Natural killer cell treated with Interleukin-12 subunit alpha and Interleukin-12 subunit beta and Interleukin-15 and Interleukin-18, amount 100 ng/mL, for 72 hours (primary cell): ENCODE data around the gene RPAP2. TPM values are rescaled to one million over a fixed set of nuclear protein-coding genes. Genes with fewer than 3 reads are reported as not detected.
"Not testable (repeated sequence)": the region's sequence is repeated elsewhere in the genome, so short reads cannot be mapped to it uniquely, and the experiment has no call there.

Source experiments
- ATAC-seq, 2 donors: fragments of 150-1000 bp; cut with Tn5 transposase in 1 of 2; sonication (Bioruptor Pico), chemical (Tn5 transposase) in 1 of 2; 2 replicates each; pipeline ENCODE4 v1.10.0; 2021
- DNase-seq: peaks from one replicate; pipeline ENCODE4 v3.0.0; 2022; ENCODE audit warnings: low spot score
- H3K27ac Mint-ChIP-seq, 2 donors: 1 replicate in 1 of 2; 2 replicates in 1 of 2; pipeline ENCODE4 v1.8.0; 2022; ENCODE audit warnings: mixed read lengths in 2 of 2, mild to moderate bottlenecking in 1 of 2, moderate library complexity in 1 of 2
- H3K27me3 Mint-ChIP-seq, 2 donors: 1 replicate in 1 of 2; 2 replicates in 1 of 2; pipeline ENCODE4 v1.8.0; 2022; ENCODE audit warnings: mixed read lengths in 2 of 2
- H3K36me3 Mint-ChIP-seq: one replicate; pipeline ENCODE4 v1.8.0; 2022; ENCODE audit warnings: mixed read lengths
- H3K4me1 Mint-ChIP-seq, 2 donors: 1 replicate in 1 of 2; 2 replicates in 1 of 2; pipeline ENCODE4 v1.8.0; 2022; ENCODE audit warnings: low read depth in 2 of 2, mixed read lengths in 2 of 2, mild to moderate bottlenecking in 1 of 2
- H3K4me3 Mint-ChIP-seq: one replicate; pipeline ENCODE4 v1.8.0; 2022; ENCODE audit warnings: mixed read lengths
- H3K9me3 Mint-ChIP-seq: 2 replicates; pipeline ENCODE4 v1.8.0; 2022; ENCODE audit warnings: mixed read lengths
- total RNA-seq, 2 donors: library from RNA; stranded (reverse); gene quantifications; one replicate each; pipeline ENCODE4 v1.2.3, GENCODE V29; 2022

The RPAP2 gene
- total RNA-seq, 2 donors from 2014 or later = 34.5 to 39.3 TPM

DNA sequence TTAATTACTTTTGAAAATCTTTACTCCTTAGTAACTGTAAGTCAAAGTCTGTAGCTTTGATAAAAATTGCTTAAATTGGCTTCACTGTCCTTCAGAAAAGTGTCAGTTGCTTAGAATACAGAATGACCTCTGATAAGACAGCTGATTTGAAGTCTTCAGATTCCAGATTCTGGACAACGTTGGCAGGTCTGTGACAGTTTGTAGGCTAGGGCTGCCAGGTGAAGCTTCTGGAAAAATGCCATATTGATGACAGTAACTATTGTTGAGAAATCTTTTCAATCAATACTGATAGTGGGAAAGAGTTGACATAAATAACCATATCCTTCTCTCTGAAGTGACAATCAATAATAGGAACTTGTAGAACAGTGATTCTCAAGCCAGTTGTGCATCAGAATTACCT is 41.3 kb downstream of the RPAP2 start:
- ATAC-seq (no peak), DNase-seq (no peak)
- Mint-ChIP-seq H3K27me3 (no peaks in the 10 kb centered on the region), H3K4me1 (peaks cover 0 to 7% of the 10 kb centered on the region in 2 donors), H3K9me3 (no peaks in the 10 kb centered on the region), H3K4me3 (no peak overlapping the region), H3K27ac (no peak overlapping the region), H3K36me3 (peaks cover 18% of the 10 kb centered on the region)

DNA sequence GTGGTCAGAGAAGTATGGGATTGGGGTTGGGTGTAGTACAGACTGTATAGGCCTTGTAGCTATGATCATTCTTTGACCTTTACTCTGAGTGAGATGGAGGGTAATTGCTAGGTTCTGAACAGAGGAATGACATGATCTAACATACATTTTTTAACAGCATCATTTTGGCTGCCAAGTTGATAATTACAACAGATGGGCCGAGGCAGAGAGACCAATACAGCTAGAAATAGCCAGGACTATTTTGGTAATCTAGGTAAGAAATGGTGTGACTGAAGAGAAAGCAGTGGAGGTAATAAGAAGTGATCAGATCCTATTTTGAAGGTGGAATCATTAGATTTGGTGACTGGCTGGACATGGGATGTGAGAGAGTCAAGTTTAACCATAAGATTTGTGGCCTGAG is 43.5 kb downstream of the RPAP2 start:
- Mint-ChIP-seq H3K4me1 (peaks cover 0 to 7% of the 10 kb centered on the region in 2 donors), H3K36me3 (peaks cover 12% of the 10 kb centered on the region), H3K27me3 (no peaks in the 10 kb centered on the region), H3K27ac (no peak overlapping the region), H3K4me3 (no peak overlapping the region), H3K9me3 (no peaks in the 10 kb centered on the region)
- ATAC-seq (no peak), DNase-seq (no peak)

DNA sequence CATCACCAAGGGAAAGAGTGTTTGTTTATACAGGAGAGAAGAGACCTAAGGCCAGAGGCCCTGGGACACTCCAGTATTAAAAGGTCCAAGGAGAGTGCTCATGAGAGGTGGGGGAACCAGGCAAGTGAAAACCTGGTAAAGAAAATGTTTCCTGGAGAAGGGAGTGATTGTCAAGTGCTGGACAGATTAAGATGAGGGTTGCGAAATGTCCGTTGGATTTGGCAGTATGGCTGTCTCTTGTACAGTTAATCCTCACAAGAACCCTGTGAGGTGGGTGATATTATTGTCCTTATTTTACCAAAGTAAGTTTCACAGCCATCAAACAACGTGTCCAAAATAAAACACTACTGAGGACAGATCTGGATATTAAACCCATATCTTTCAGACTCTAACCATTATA is 44.2 kb downstream of the RPAP2 start:
- ATAC-seq = no peak
- H3K36me3 Mint-ChIP-seq = peaks cover 13% of the 10 kb centered on the region

DNA sequence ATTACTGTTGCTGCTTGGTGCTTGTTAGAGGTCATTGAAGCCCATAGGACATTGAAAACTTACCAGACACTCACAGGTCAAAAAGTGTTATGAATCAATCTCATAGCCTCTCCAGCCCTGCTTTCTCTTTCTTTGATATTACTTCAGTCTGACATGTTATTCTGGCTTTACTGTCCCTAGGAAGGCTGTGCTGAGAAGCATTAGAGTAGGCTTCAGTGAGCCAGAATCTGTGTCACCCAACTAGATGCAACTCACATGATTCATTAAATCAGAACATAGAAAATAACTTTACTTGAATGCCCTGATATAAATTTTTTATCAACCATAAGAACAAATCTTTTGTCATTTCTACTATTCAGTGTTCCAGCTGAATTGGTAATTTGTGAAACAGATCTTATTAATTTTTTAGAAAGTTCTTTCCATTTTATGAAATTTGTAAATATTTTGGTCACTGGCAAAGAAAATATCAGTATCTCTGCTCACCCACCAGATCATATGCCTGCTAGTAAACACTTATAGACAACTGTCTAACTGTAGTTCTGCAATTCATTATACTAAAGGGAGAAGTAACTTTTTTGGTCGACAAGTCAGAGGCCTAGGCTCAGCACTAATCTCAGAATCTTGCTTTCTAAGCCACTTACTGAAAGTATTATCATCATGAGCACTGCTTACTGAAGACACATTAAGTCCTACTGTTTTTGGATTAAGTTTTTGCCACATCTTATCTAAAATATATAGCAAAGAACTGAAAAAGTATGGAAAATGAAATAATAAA is 48.2 kb downstream of the RPAP2 start:
- no peak for ATAC-seq
- DNase-seq = no peak
- Mint-ChIP-seq H3K27ac (no peak overlapping the region), H3K9me3 (no peaks in the 10 kb centered on the region), H3K4me1 (peaks cover 7 to 13% of the 10 kb centered on the region in 2 donors), H3K4me3 (no peak overlapping the region), H3K36me3 (peaks cover 24% of the 10 kb centered on the region), H3K27me3 (no peaks in the 10 kb centered on the region)

More for the DNA sequence above, 44.2 kb downstream of the RPAP2 start:
- H3K4me1 Mint-ChIP-seq = peaks cover 0 to 7% of the 10 kb centered on the region in 2 donors
- H3K27me3 Mint-ChIP-seq = no peaks in the 10 kb centered on the region
- no peak for DNase-seq
- no peak overlapping the region for H3K4me3 Mint-ChIP-seq
- H3K27ac Mint-ChIP-seq = no peak overlapping the region
- no peaks in the 10 kb centered on the region for H3K9me3 Mint-ChIP-seq

DNA sequence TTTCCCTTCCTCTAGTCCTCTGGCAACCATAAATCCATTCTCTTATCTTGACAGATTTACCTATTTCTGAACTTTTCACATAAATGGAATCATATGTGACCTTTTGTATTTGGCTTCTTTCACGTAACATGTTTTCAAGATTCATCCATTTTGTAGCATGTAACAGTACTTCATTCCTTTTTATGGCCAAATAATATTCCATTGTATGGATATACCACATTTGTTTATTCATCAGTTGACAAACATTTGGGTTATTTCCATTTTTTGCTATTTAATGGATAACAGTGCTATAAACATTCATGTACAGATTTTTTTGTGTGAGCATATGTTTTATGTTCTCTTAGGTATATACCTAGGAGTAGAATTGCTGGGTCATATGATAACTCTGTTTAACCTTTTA is 54.0 kb downstream of the RPAP2 start:
- Mint-ChIP-seq H3K27me3 (no peaks in the 10 kb centered on the region), H3K4me1 (peaks cover 12% of the 10 kb centered on the region in 2 donors), H3K9me3 (peaks cover 4% of the 10 kb centered on the region), H3K36me3 (peaks cover 27% of the 10 kb centered on the region), H3K27ac (no peak overlapping the region), H3K4me3 (no peak overlapping the region)
- no peak for DNase-seq
- no peak for ATAC-seq

DNA sequence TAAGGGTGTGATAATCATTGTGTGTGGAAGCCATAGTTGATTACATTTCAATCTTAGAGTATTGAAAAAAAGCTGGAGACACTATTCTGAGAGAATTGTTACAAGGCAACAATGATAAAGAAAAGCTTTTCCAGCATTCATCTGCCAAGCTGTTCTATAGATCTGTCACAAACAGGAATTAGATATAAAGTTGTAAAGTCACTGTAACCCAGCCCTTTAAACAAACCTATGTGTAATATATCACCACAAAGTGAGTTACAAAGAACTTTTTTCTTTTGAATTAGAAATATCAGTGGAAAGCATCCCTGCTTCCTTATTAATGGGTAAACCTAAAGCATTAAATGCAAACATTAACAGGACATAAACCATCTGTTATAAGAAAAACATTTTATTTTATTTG is 55.4 kb downstream of the RPAP2 start:
- peaks cover 5 to 8% of the 10 kb centered on the region in 2 donors for H3K4me1 Mint-ChIP-seq
- ATAC-seq (no peak), DNase-seq (no peak)
- no peak overlapping the region for H3K27ac Mint-ChIP-seq
- H3K4me3 Mint-ChIP-seq = no peak overlapping the region
- peaks cover 4% of the 10 kb centered on the region for H3K9me3 Mint-ChIP-seq
- peaks cover 30% of the 10 kb centered on the region for H3K36me3 Mint-ChIP-seq
- H3K27me3 Mint-ChIP-seq = no peaks in the 10 kb centered on the region

DNA sequence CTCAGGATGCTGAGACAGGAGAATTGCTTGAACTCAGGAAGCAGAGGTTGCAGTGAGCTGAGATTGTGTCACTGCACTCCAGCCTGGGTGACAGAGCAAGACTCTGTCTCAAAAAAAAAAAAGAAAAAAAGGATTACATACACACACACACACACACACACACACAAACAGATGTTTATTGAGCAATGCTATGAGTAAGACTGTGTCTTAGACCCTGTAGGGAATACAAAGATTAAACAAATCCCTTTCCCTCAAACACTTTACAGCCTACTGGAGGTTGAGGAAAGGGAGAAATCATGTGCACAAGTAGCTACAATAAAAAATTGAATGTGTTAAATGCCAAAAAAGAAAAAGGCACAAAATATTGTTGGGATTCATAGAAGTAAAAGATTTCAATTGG is 58.1 kb downstream of the RPAP2 start:
- DNase-seq (no peak), ATAC-seq (peak in 1 of 2 donors; percentile 43)
- Mint-ChIP-seq H3K4me3 (no peak overlapping the region), H3K27me3 (no peaks in the 10 kb centered on the region), H3K9me3 (peaks cover 4% of the 10 kb centered on the region), H3K27ac (no peak overlapping the region), H3K4me1 (peaks cover 5 to 8% of the 10 kb centered on the region in 2 donors), H3K36me3 (peaks cover 31% of the 10 kb centered on the region)

DNA sequence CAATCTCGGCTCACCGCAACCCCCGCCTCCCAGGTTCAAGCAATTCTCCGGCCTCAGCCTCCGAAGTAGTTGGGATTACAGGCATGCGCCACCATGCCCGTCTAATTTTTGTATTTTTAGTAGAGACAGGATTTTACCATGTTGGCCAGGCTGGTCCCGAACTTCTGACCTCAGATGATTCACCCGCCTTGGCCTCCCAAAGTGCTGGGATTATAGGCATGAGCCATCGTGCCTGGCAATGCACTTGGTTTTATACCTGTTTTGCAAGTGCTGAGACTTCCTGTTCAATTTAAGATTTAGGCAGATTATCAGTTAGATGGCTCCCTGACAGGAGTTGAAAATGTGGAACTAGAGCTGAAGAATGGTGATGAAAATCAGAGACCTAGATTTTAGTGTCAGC is 60.5 kb downstream of the RPAP2 start:
- not testable (repeated sequence) for DNase-seq, H3K4me3 Mint-ChIP-seq, H3K27ac Mint-ChIP-seq, H3K9me3 Mint-ChIP-seq, ATAC-seq, H3K27me3 Mint-ChIP-seq
- H3K36me3 Mint-ChIP-seq = peaks cover 23% of the 10 kb centered on the region
- H3K4me1 Mint-ChIP-seq = peaks cover 14 to 16% of the 10 kb centered on the region in 2 donors

DNA sequence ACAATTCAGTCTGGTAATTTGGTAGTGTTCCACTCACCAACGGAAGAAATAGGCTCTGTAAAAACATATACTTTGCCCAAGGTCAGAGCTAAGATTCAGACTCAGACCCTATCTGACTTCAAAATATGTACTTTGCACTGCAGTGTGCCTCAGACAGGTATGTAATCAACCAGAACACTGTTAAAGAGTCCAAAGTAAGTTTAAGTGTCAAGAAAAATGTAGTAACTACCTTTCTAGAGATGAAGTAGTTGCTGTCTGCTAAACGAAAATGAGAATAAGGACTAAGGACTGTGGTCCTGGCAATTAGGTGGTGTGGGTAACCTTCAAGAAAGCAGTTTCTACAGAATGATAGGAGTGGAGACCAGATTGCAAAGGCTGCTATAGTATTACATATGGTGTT is 61.1 kb downstream of the RPAP2 start:
- peaks cover 28% of the 10 kb centered on the region for H3K36me3 Mint-ChIP-seq
- no peak overlapping the region for H3K27ac Mint-ChIP-seq
- H3K4me3 Mint-ChIP-seq = no peak overlapping the region

DNA sequence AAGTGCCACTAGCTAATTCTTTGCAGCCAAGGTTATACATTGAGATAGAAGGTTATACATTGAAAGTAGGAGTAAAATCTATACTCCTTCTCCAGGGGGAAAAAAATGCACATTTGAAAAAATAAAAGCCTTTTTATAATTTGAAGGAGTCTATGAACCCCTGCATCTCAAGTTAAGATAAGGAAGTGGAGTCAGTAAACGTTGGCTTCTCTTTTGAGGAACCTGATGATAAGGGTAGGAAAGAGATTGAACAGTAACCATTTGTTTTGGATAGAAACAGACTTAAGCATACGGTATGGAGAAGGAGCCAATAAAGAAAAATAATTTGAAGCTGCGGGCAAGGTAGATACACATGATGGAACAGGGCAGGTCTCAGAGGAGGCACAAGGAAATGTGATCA is 64.1 kb downstream of the RPAP2 start:
- H3K27ac Mint-ChIP-seq = no peak overlapping the region
- peaks cover 42 to 47% of the 10 kb centered on the region in 2 donors for H3K4me1 Mint-ChIP-seq
- DNase-seq (no peak), ATAC-seq (no peak)
- no peaks in the 10 kb centered on the region for H3K9me3 Mint-ChIP-seq
- no peak overlapping the region for H3K4me3 Mint-ChIP-seq
- H3K36me3 Mint-ChIP-seq = peaks cover 31% of the 10 kb centered on the region
- H3K27me3 Mint-ChIP-seq = no peaks in the 10 kb centered on the region

More for the DNA sequence above, 61.1 kb downstream of the RPAP2 start:
- Mint-ChIP-seq H3K9me3 (no peaks in the 10 kb centered on the region), H3K27me3 (no peaks in the 10 kb centered on the region), H3K4me1 (peaks cover 20 to 23% of the 10 kb centered on the region in 2 donors)
- ATAC-seq (no peak), DNase-seq (no peak)

DNA sequence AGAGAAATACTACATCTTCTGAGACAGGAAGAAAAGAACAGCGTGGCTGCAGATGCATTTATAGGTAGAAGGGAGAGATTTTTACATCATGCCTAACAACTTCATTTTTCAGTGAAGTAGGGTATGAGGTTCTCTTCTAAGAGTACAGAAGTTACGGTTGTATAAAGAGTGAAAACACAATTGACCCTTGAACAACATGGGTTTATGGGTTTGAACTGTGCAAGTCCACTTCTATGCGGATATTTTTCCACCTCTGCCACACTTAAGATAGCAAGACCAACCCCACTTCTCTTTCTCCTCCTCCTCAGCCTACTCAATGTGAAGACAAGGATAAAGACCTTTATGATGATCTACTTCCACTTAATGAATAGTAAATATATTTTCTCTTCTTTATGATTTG is 64.5 kb downstream of the RPAP2 start:
- ATAC-seq (no peak), DNase-seq (no peak)
- peaks cover 27% of the 10 kb centered on the region for H3K36me3 Mint-ChIP-seq
- H3K9me3 Mint-ChIP-seq = no peaks in the 10 kb centered on the region
- no peak overlapping the region for H3K4me3 Mint-ChIP-seq
- H3K4me1 Mint-ChIP-seq = peaks cover 38 to 48% of the 10 kb centered on the region in 2 donors
- no peaks in the 10 kb centered on the region for H3K27me3 Mint-ChIP-seq
- no peak overlapping the region for H3K27ac Mint-ChIP-seq

DNA sequence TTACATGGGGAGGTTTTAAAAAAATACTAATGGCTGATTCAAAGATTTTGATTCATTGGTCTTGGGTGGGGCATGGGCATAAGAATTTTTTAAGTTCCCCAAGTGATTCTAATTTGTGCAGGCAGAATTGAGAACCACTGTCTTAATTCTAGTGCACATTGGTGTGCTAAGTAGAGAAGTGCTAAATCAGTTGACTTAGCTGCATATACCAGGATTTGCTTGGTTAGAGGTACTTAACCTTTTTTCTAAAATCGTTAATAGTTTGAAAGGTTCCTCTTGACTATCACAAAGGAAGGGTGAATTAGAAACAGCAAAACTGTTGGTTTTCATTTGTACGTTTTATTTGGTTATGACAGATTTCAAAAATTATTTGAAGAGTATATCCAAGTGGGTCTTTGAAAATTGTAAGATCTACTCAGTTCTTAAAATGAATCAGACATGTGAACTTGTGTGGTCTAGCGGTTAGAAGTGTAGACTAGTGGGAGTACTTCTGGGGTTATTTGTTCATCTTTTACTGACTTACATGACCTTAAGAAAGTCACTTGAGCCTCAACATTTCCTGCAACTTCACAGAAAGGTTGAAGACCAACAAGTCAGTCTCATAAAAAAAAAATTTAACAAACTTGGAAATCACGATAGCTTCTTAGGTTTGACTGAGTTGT is 66.7 kb downstream of the RPAP2 start:
- Mint-ChIP-seq H3K4me1 (peaks cover 42 to 52% of the 10 kb centered on the region in 2 donors), H3K4me3 (peak overlapping the region; percentile 66), H3K27me3 (no peaks in the 10 kb centered on the region), H3K9me3 (no peaks in the 10 kb centered on the region), H3K27ac (peak overlapping the region; percentile 47 to 81), H3K36me3 (peaks cover 15% of the 10 kb centered on the region)
- peak; percentile 93 to 98 for ATAC-seq
- no peak for DNase-seq

DNA sequence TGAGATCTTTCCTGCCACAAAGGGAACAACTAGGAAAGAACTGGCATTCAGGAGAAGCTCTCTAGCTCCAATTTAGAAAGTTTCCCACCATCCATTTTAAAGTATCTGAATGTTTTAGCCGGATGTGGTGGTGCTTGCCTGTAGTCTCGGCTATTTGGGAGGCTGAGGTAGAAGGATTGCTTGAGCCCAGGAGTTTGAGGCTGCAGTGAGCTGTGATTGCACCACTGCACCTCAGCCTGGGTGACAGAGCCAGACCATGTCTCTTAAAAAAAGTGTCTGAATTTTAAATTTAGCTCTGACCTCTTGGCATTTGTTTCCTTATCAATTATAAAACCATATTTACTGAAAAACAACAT is 67.2 kb downstream of the RPAP2 start:
- H3K27ac Mint-ChIP-seq = peak overlapping the region; percentile 47 to 81
- H3K4me1 Mint-ChIP-seq = peaks cover 42 to 52% of the 10 kb centered on the region in 2 donors
- no peaks in the 10 kb centered on the region for H3K9me3 Mint-ChIP-seq
- DNase-seq (no peak), ATAC-seq (peak; percentile 75 to 81)
- peak overlapping the region; percentile 66 for H3K4me3 Mint-ChIP-seq
- H3K27me3 Mint-ChIP-seq = no peaks in the 10 kb centered on the region
- peaks cover 15% of the 10 kb centered on the region for H3K36me3 Mint-ChIP-seq

DNA sequence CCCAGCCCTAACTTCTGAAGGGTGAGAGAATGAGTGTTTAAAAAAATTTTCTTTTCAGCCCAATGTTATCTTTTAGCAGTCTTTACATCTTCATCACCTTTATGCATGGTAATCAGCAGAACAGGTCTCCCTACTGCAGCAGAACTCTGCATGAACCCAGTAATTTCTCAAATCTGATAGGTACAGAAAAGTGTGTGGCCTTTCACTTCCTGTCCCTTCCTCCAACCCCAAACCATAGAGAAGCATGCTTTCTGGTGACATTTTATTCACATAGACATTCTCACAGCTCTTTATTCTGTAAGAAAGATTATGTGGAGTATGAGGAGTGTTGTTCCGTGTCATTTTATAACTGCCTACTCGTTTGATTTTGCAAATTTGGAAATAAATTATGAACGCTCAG is 68.6 kb downstream of the RPAP2 start:
- no peak for ATAC-seq
- H3K9me3 Mint-ChIP-seq = no peaks in the 10 kb centered on the region
- H3K27ac Mint-ChIP-seq = peak overlapping the region; percentile 67 to 81
- peaks cover 15% of the 10 kb centered on the region for H3K36me3 Mint-ChIP-seq
- H3K4me1 Mint-ChIP-seq = peaks cover 46 to 52% of the 10 kb centered on the region in 2 donors
- H3K4me3 Mint-ChIP-seq = peak overlapping the region; percentile 66
- no peaks in the 10 kb centered on the region for H3K27me3 Mint-ChIP-seq
- no peak for DNase-seq
